HepG2 (cell line): ENCODE measurements around the gene PFKFB4. TPM values are rescaled to one million over a fixed set of nuclear protein-coding genes. Genes with fewer than 3 reads are reported as not detected.
A peak's percentile ranks its signal among the peaks of the same experiment; 100 is the strongest.

Experiments used
- ARID4A ChIP-seq: sonication (generic); formaldehyde crosslinking; IDR thresholded peaks from 2 replicates; pipeline ENCODE4 v1.5.0; 2020; ENCODE audit warnings: mild to moderate bottlenecking, missing genetic modification reagents, borderline replicate concordance
- ARNT ChIP-seq: fragments of 450-650 bp; IDR thresholded peaks from 2 replicates; pipeline ENCODE4 v1.6.1; 2017
- KLF15 ChIP-seq: sonication (generic); formaldehyde crosslinking; IDR thresholded peaks from 2 replicates; pipeline ENCODE4 v1.8.1; 2023; ENCODE audit warnings: borderline replicate concordance, mild to moderate bottlenecking, inconsistent platforms, missing genetic modification reagents, mixed read lengths
- PAWR ChIP-seq: sonication (generic); formaldehyde crosslinking; IDR thresholded peaks from 2 replicates; pipeline ENCODE4 v1.4.0; 2020; ENCODE audit warnings: missing genetic modification reagents, mild to moderate bottlenecking, borderline replicate concordance
- RBM39 ChIP-seq: fragments of 200-400 bp; formaldehyde crosslinking; IDR thresholded peaks from one replicate; pipeline ENCODE4 v1.6.1; 2018; ENCODE audit warnings: antibody characterized with exemption, mild to moderate bottlenecking, low read depth, low read length; ENCODE audit not compliant: poor library complexity, severe bottlenecking
- SNAI1 ChIP-seq: sonication (generic); formaldehyde crosslinking; IDR thresholded peaks from 2 replicates; pipeline ENCODE4 v1.5.0; 2020; ENCODE audit warnings: mild to moderate bottlenecking, missing genetic modification reagents, borderline replicate concordance
- ZBTB26 ChIP-seq: IDR thresholded peaks from 2 replicates; pipeline ENCODE4 v1.6.1; 2016; ENCODE audit warnings: missing compliant biosample characterization, missing genetic modification reagents, borderline replicate concordance
- ZNF607 ChIP-seq: sonication (generic); formaldehyde crosslinking; IDR thresholded peaks from 2 replicates; pipeline ENCODE4 v1.5.1; 2020; ENCODE audit warnings: missing genetic modification reagents, mild to moderate bottlenecking, borderline replicate concordance
- ZNF710 ChIP-seq: sonication (generic); formaldehyde crosslinking; IDR thresholded peaks from 2 replicates; pipeline ENCODE4 v1.5.0; 2020; ENCODE audit warnings: mild to moderate bottlenecking, missing genetic modification reagents, borderline replicate concordance
- ZNF788 ChIP-seq: sonication (generic); formaldehyde crosslinking; IDR thresholded peaks from 2 replicates; pipeline ENCODE4 v1.5.0; 2020; ENCODE audit warnings: mild to moderate bottlenecking, missing genetic modification reagents, borderline replicate concordance
- polyA plus RNA-seq, 8 experiments: library from polyadenylated mRNA; depleted of rRNA in 3 of 8; stranded (reverse) in 7 of 8; unstranded in 1 of 8; fragments of >200 nt; fragmentation: Illumina TruSeq in 4 of 8; extraction: Trizol in 4 of 8; gene quantifications; 2 replicates each; pipeline versions ENCODE4 v1.2.1 to v1.2.3, GENCODE V29; 2011 to 2016; ENCODE audit warnings: low read depth in 4 of 8, missing spikeins in 1 of 8, mixed read lengths in 1 of 8; ENCODE audit not compliant: insufficient read depth in 1 of 8
- total RNA-seq, 5 experiments: library from RNA; depleted of rRNA; stranded (reverse); fragments of >200 nt; fragmentation: Illumina TruSeq; extraction: Trizol; gene quantifications; 2 replicates each; pipeline ENCODE4 v1.2.3, GENCODE V29; 2016; ENCODE audit warnings: low read depth in 1 of 5
- TF ChIP-seq, protein P1 (sequence below): sonication (generic); formaldehyde crosslinking; IDR thresholded peaks from 2 replicates; pipeline ENCODE4; 2020; ENCODE audit warnings: missing genetic modification reagents, mild to moderate bottlenecking, borderline replicate concordance
- TF ChIP-seq, protein P2 (sequence below): sonication (generic); formaldehyde crosslinking; conservative IDR thresholded peaks from 2 replicates; pipeline ENCODE4 v1.8.1; 2023; ENCODE audit warnings: missing genetic modification reagents

Gene PFKFB4
- total and polyA plus RNA-seq, 2 of the 13 experiments (the other 11 are each of a cell fraction or from before 2014, with no cell fraction given) = 7.1 to 103 TPM

GRCh38 chr3:48558493-48559134 lies 2.0 kb upstream of the PFKFB4 start (continued):
- peak; percentile 29; the same call in 1 of the 2 replicates for TF ChIP-seq ZNF607
- TF ChIP-seq KLF15 = no peak
- TF ChIP-seq PAWR (CRISPR knock-in tag) = no peak
- TF ChIP-seq, protein P1, sequence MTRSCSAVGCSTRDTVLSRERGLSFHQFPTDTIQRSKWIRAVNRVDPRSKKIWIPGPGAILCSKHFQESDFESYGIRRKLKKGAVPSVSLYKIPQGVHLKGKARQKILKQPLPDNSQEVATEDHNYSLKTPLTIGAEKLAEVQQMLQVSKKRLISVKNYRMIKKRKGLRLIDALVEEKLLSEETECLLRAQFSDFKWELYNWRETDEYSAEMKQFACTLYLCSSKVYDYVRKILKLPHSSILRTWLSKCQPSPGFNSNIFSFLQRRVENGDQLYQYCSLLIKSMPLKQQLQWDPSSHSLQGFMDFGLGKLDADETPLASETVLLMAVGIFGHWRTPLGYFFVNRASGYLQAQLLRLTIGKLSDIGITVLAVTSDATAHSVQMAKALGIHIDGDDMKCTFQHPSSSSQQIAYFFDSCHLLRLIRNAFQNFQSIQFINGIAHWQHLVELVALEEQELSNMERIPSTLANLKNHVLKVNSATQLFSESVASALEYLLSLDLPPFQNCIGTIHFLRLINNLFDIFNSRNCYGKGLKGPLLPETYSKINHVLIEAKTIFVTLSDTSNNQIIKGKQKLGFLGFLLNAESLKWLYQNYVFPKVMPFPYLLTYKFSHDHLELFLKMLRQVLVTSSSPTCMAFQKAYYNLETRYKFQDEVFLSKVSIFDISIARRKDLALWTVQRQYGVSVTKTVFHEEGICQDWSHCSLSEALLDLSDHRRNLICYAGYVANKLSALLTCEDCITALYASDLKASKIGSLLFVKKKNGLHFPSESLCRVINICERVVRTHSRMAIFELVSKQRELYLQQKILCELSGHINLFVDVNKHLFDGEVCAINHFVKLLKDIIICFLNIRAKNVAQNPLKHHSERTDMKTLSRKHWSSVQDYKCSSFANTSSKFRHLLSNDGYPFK (CRISPR knock-in tag) = peak; percentile 34; the same call in 1 of the 2 replicates
- TF ChIP-seq ARID4A (CRISPR knock-in tag) = peak; percentile 20; the same call in 1 of the 2 replicates
- TF ChIP-seq SNAI1 = 0 out of 2 replicates have a peak, but pooled peaks have one; percentile 26
- peak; percentile 4 for TF ChIP-seq RBM39
- TF ChIP-seq ZBTB26 (CRISPR knock-in tag) = 0 out of 2 replicates have a peak, but pooled peaks have one; percentile 7
- no peak for TF ChIP-seq ARNT
- TF ChIP-seq ZNF788 (CRISPR knock-in tag) = 0 out of 2 replicates have a peak, but pooled peaks have one; percentile 21
- TF ChIP-seq ZNF710 = no peak
- TF ChIP-seq, protein P2, sequence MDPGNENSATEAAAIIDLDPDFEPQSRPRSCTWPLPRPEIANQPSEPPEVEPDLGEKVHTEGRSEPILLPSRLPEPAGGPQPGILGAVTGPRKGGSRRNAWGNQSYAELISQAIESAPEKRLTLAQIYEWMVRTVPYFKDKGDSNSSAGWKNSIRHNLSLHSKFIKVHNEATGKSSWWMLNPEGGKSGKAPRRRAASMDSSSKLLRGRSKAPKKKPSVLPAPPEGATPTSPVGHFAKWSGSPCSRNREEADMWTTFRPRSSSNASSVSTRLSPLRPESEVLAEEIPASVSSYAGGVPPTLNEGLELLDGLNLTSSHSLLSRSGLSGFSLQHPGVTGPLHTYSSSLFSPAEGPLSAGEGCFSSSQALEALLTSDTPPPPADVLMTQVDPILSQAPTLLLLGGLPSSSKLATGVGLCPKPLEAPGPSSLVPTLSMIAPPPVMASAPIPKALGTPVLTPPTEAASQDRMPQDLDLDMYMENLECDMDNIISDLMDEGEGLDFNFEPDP = 0 out of 2 replicates have a peak, but pooled peaks have one; percentile 80
